Neuronal stem cell (in vitro differentiated cells): ENCODE data around the gene UTF1.

Source experiments
- DNase-seq: peaks from one replicate; pipeline ENCODE4 v3.0.0-alpha.2; 2013; ENCODE audit warnings: low spot score
- H2AFZ ChIP-seq: one replicate; pipeline ENCODE4 v1.6.1; 2013; ENCODE audit warnings: mild to moderate bottlenecking, low read length, inconsistent platforms
- H2AK5ac ChIP-seq: 2 replicates; pipeline ENCODE4 v1.6.1; 2013; ENCODE audit warnings: low read depth, mild to moderate bottlenecking, inconsistent platforms, low read length, moderate library complexity, mixed read lengths
- H2BK120ac ChIP-seq: 2 replicates; pipeline ENCODE4 v1.6.1; 2013; ENCODE audit warnings: low read depth, mild to moderate bottlenecking, inconsistent platforms, low read length, moderate library complexity, mixed read lengths
- H2BK12ac ChIP-seq: one replicate; pipeline ENCODE4 v1.6.1; 2013; ENCODE audit warnings: low read length, inconsistent platforms
- H2BK15ac ChIP-seq: 2 replicates; pipeline ENCODE4 v1.6.1; 2013; ENCODE audit warnings: mild to moderate bottlenecking, low read length, inconsistent platforms, mixed read lengths
- H2BK5ac ChIP-seq: one replicate; pipeline ENCODE4 v1.6.1; 2013; ENCODE audit warnings: inconsistent platforms, mild to moderate bottlenecking, low read length, moderate library complexity
- H3K14ac ChIP-seq: one replicate; pipeline ENCODE4 v1.6.1; 2013; ENCODE audit warnings: low read length, inconsistent platforms
- H3K18ac ChIP-seq: 2 replicates; pipeline ENCODE4 v1.6.1; 2013; ENCODE audit warnings: low read length, inconsistent platforms
- H3K23ac ChIP-seq: 2 replicates; pipeline ENCODE4 v1.6.1; 2013; ENCODE audit warnings: low read depth, mild to moderate bottlenecking, mixed read lengths, low read length, inconsistent platforms; ENCODE audit not compliant: poor library complexity
- H3K27ac ChIP-seq: replicated peaks from 3 replicates; pipeline ENCODE4 v1.5.1; 2013; ENCODE audit warnings: low read length, inconsistent platforms
- H3K27me3 ChIP-seq, 3 experiments: 2 replicates each; pipeline ENCODE4 v1.6.1; 2013; ENCODE audit warnings: low read length in 3 of 3, mild to moderate bottlenecking in 2 of 3, inconsistent platforms in 1 of 3, low read depth in 1 of 3, mixed read lengths in 1 of 3, moderate library complexity in 1 of 3; ENCODE audit not compliant: control insufficient read depth in 3 of 3, insufficient read depth in 3 of 3
- H3K36me3 ChIP-seq, 2 donors: replicated peaks in 1 of 2; 2 replicates each; pipeline ENCODE4 v1.6.1; 2013; ENCODE audit warnings: low read length in 2 of 2; ENCODE audit not compliant: control insufficient read depth in 2 of 2, insufficient read depth in 2 of 2
- H3K4ac ChIP-seq: 2 replicates; pipeline ENCODE4 v1.6.1; 2013; ENCODE audit warnings: inconsistent platforms, mild to moderate bottlenecking, low read length, moderate library complexity
- H3K4me1 ChIP-seq, 2 donors: 1 replicate in 1 of 2; 2 replicates in 1 of 2; pipeline ENCODE4 v1.6.1; 2013; ENCODE audit warnings: low read length in 2 of 2, low read depth in 1 of 2; ENCODE audit not compliant: control insufficient read depth in 2 of 2, insufficient read depth in 1 of 2
- H3K4me2 ChIP-seq: one replicate; pipeline ENCODE4 v1.6.1; 2013; ENCODE audit warnings: mild to moderate bottlenecking, low read length, inconsistent platforms; ENCODE audit not compliant: insufficient read depth, poor library complexity, severe bottlenecking
- H3K4me3 ChIP-seq, 2 donors: 2 replicates each; pipeline ENCODE4 v1.5.1; 2013; ENCODE audit warnings: low read length in 2 of 2, mild to moderate bottlenecking in 2 of 2, inconsistent platforms in 1 of 2, moderate library complexity in 1 of 2
- H3K79me1 ChIP-seq: one replicate; pipeline ENCODE4 v1.6.1; 2013; ENCODE audit warnings: low read depth, mild to moderate bottlenecking, inconsistent platforms, low read length, moderate library complexity
- H3K9ac ChIP-seq: one replicate; pipeline ENCODE4 v1.6.1; 2013; ENCODE audit warnings: mild to moderate bottlenecking, low read depth, low read length, inconsistent platforms; ENCODE audit not compliant: poor library complexity
- H3K9me3 ChIP-seq, 2 donors: replicated peaks in 1 of 2; 2 replicates each; pipeline versions ENCODE3 to v1.6.1; 2013; ENCODE audit warnings: low read length in 2 of 2, mild to moderate bottlenecking in 2 of 2, inconsistent platforms in 1 of 2, low read depth in 1 of 2, mixed read lengths in 1 of 2, moderate library complexity in 1 of 2; ENCODE audit not compliant: control insufficient read depth in 2 of 2, insufficient read depth in 1 of 2
- H4K8ac ChIP-seq: one replicate; pipeline ENCODE4 v1.6.1; 2013; ENCODE audit warnings: low read depth, mild to moderate bottlenecking, inconsistent platforms, low read length, moderate library complexity
- H4K91ac ChIP-seq: one replicate; pipeline ENCODE4 v1.6.1; 2013; ENCODE audit warnings: low read length, low read depth, mild to moderate bottlenecking, inconsistent platforms; ENCODE audit not compliant: poor library complexity
- WGBS, 2 donors: extraction: QIAGEN DNeasy Blood & Tissue Kit; methylation state at CpG; one replicate each; pipeline ENCODE4 v1.1.7; 2013; ENCODE audit warnings: missing lambda C conversion rate in 2 of 2, mixed read lengths in 1 of 2; ENCODE audit not compliant: insufficient read length in 2 of 2, insufficient replicate concordance in 1 of 2; ENCODE audit errors: extremely low coverage in 2 of 2; 5-methylcytosine and 5-hydroxymethylcytosine counted together

The UTF1 gene

GRCh38 chr10:133277993-133278576 lies 48.1 kb downstream of the UTF1 start:
- H3K79me1 ChIP-seq, result peaks cover 1% of the 10 kb centered on the region
- no peak overlapping the region for H3K4ac ChIP-seq
- H2BK5ac ChIP-seq, result no peak overlapping the region
- H3K14ac ChIP-seq, result no peak overlapping the region
- H2BK15ac ChIP-seq, result no peak overlapping the region
- DNase-seq, result no peak
- peaks cover 0 to 2% of the 10 kb centered on the region in 2 donors for H3K9me3 ChIP-seq
- H3K4me1 ChIP-seq, result peaks cover 8 to 15% of the 10 kb centered on the region in 2 donors
- H3K4me3 ChIP-seq, result no peak overlapping the region
- no peak overlapping the region for H3K4me2 ChIP-seq
- H3K18ac ChIP-seq, result no peak overlapping the region
- H4K91ac ChIP-seq, result no peak overlapping the region
- no peak overlapping the region for H3K23ac ChIP-seq
- H3K27ac ChIP-seq, result no peak overlapping the region
- no peak overlapping the region for H2AK5ac ChIP-seq
- no peak overlapping the region for H2BK120ac ChIP-seq
- peaks cover 20 to 40% of the 10 kb centered on the region in 2 donors for H3K36me3 ChIP-seq
- H4K8ac ChIP-seq, result no peak overlapping the region
- H3K9ac ChIP-seq, result no peak overlapping the region
- H3K27me3 ChIP-seq, result peaks cover 0 to 13% (median 6%) of the 10 kb centered on the region in 3 experiments
- no CpG with 5 or more reads among the region's 12 CpGs for WGBS, 2 donors
- no peak overlapping the region for H2AFZ ChIP-seq
- H2BK12ac ChIP-seq, result no peak overlapping the region

- Histone ChIP-seq H3K36me3 (peaks cover 23 to 46% of the 10 kb centered on the region in 2 donors), H3K14ac (no peak overlapping the region), H3K9me3 (peaks cover 0 to 2% of the 10 kb centered on the region in 2 donors), H2BK12ac (no peak overlapping the region), H2AK5ac (no peak overlapping the region), H3K4ac (no peak overlapping the region), H2BK15ac (no peak overlapping the region), H3K4me3 (no peak overlapping the region), H4K91ac (no peak overlapping the region), H3K23ac (peak overlapping the region; percentile 73), H3K27me3 (peaks cover 0 to 13% (median 6%) of the 10 kb centered on the region in 3 experiments), H3K27ac (no peak overlapping the region), H2AFZ (no peak overlapping the region), H2BK5ac (no peak overlapping the region), H4K8ac (no peak overlapping the region), H3K9ac (no peak overlapping the region), H3K4me1 (peaks cover 8 to 15% of the 10 kb centered on the region in 2 donors), H2BK120ac (no peak overlapping the region), H3K79me1 (peaks cover 2% of the 10 kb centered on the region), H3K4me2 (no peak overlapping the region), H3K18ac (no peak overlapping the region)
- no CpG with 5 or more reads among the region's 19 CpGs for WGBS, 2 donors
- no peak for DNase-seq
These were observed 48.7 kb downstream of the UTF1 start for GRCh38 chr10:133278577-133279265.

GRCh38 chr10:133279326-133280226 lies 49.6 kb downstream of the UTF1 start:
- H3K4me2 ChIP-seq, result no peak overlapping the region
- peaks cover 0 to 2% of the 10 kb centered on the region in 2 donors for H3K9me3 ChIP-seq
- DNase-seq, result no peak
- no peak overlapping the region for H3K14ac ChIP-seq
- H3K4me3 ChIP-seq, result no peak overlapping the region
- no peak overlapping the region for H3K4ac ChIP-seq
- peaks cover 0 to 13% (median 6%) of the 10 kb centered on the region in 3 experiments for H3K27me3 ChIP-seq
- WGBS, 2 donors, result no CpG with 5 or more reads among the region's 24 CpGs
- H3K9ac ChIP-seq, result no peak overlapping the region
- peak overlapping the region; percentile 17 for H4K8ac ChIP-seq
- H3K23ac ChIP-seq, result no peak overlapping the region
- H2BK15ac ChIP-seq, result no peak overlapping the region
- H3K36me3 ChIP-seq, result peaks cover 29 to 55% of the 10 kb centered on the region in 2 donors
- peak overlapping the region; percentile 24 for H2BK5ac ChIP-seq
- H3K27ac ChIP-seq, result no peak overlapping the region
- H2AK5ac ChIP-seq, result no peak overlapping the region
- peak overlapping the region; percentile 72 for H4K91ac ChIP-seq
- H3K79me1 ChIP-seq, result peaks cover 7% of the 10 kb centered on the region
- H3K18ac ChIP-seq, result no peak overlapping the region
- H2BK120ac ChIP-seq, result no peak overlapping the region
- H2BK12ac ChIP-seq, result no peak overlapping the region
- H3K4me1 ChIP-seq, result peaks cover 8 to 14% of the 10 kb centered on the region in 2 donors
- H2AFZ ChIP-seq, result no peak overlapping the region
